GM12878 (cell line): Measurements from ENCODE around the gene SPPL2B. TPM values are rescaled to one million over a fixed set of nuclear protein-coding genes. Genes with fewer than 3 reads are reported as not detected.
"Not testable (repeated sequence)": the region's sequence is repeated elsewhere in the genome, so short reads cannot be mapped to it uniquely, and the experiment has no call there.

Experiments
- ATAC-seq: fragments of 200-7000 bp; cut with Tn5 transposase; 3 replicates; pipeline ENCODE4 v1.9.1; 2020; ENCODE audit warnings: mild to moderate bottlenecking, moderate library complexity
- BruUV-seq: library from RNA; stranded (reverse); fragments of 400-500 nt; replicated peaks from 2 replicates; lab custom pipeline; 2021; lab: Mats Ljungman, UMichigan
- CTCF ChIA-PET: fragments of 300-600 bp; sonication (Branson Sonifier 250); formaldehyde crosslinking; extraction: SDS; loops from one replicate; lab custom pipeline; 2021; ENCODE audit warnings: inconsistent platforms; lab: Yijun Ruan, JAX
- POLR2A ChIA-PET: fragments of 350-600 bp; formaldehyde crosslinking; extraction: SDS; loops from one replicate; lab custom pipeline; 2021; ENCODE audit warnings: inconsistent platforms; lab: Charles Lee
- RAD21 ChIA-PET: fragments of 300-600 bp; sonication (Branson Sonifier 250); formaldehyde crosslinking; loops from one replicate; lab custom pipeline; 2023; ENCODE audit warnings: antibody characterized with exemption; ENCODE audit not compliant: unreplicated experiment; lab: Charles Lee
- SMC1A ChIA-PET: fragments of 300-600 bp; sonication (Branson Sonifier 250); formaldehyde crosslinking; loops from one replicate; lab custom pipeline; 2023; ENCODE audit not compliant: unreplicated experiment, uncharacterized antibody; lab: Charles Lee
- DNase-seq: peaks from one replicate; pipeline ENCODE4 v3.0.0-alpha.2; 2011; ENCODE audit warnings: low read depth, low spot score
- FAIRE-seq: peaks from 3 replicates; lab custom pipeline; 2011; peaks lifted over from hg19 to GRCh38; lab: Jason Lieb, UNC
- H2AFZ ChIP-seq: 2 replicates; pipeline ENCODE4 v1.6.0; 2011; ENCODE audit warnings: low read depth, low read length, control low read depth; ENCODE audit not compliant: control insufficient read depth
- H3K27ac ChIP-seq: 2 replicates; pipeline ENCODE4 v1.5.1; 2011; ENCODE audit warnings: control low read depth; ENCODE audit not compliant: control insufficient read depth, insufficient read depth
- H3K27me3 ChIP-seq, 2 experiments: replicated peaks in 1 of 2; 2 replicates each; pipeline versions ENCODE4 v1.6.0 to v1.6.1; 2011; ENCODE audit warnings: low read length in 1 of 2; ENCODE audit not compliant: control insufficient read depth in 2 of 2, insufficient read depth in 2 of 2
- H3K36me3 ChIP-seq, 2 experiments: 2 replicates each; pipeline ENCODE4 v1.5.1; 2011; ENCODE audit warnings: low read length in 1 of 2; ENCODE audit not compliant: control insufficient read depth in 2 of 2, insufficient read depth in 2 of 2
- H3K4me1 ChIP-seq: 2 replicates; pipeline ENCODE4 v1.6.1; 2011; ENCODE audit warnings: mild to moderate bottlenecking, low read length, moderate library complexity, mixed read lengths; ENCODE audit not compliant: control insufficient read depth, insufficient read depth
- H3K4me2 ChIP-seq: 2 replicates; pipeline ENCODE4 v1.6.0; 2011; ENCODE audit warnings: control low read depth; ENCODE audit not compliant: control insufficient read depth, insufficient read depth
- H3K4me3 ChIP-seq: fragments of 200-600 bp; sonication (generic); 2 replicates; pipeline ENCODE4 v1.5.1; 2016
- H3K79me2 ChIP-seq: 2 replicates; pipeline ENCODE4 v1.6.0; 2011; ENCODE audit warnings: low read length; ENCODE audit not compliant: control insufficient read depth, insufficient read depth
- H3K9ac ChIP-seq: 2 replicates; pipeline ENCODE4 v1.8.0; 2011; ENCODE audit warnings: low read length, control low read depth, mixed read lengths; ENCODE audit not compliant: control insufficient read depth, insufficient read depth
- H3K9me3 ChIP-seq: replicated peaks from 3 replicates; pipeline ENCODE4 v1.5.1; 2011; ENCODE audit warnings: mild to moderate bottlenecking, low read length; ENCODE audit not compliant: control insufficient read depth, insufficient read depth
- H4K20me1 ChIP-seq: 2 replicates; pipeline ENCODE4 v1.6.0; 2011; ENCODE audit not compliant: control insufficient read depth, insufficient read depth
- MEF2B ChIP-seq: fragments of 450-650 bp; IDR thresholded peaks from 2 replicates; pipeline ENCODE4 v1.6.1; 2018; ENCODE audit warnings: mild to moderate bottlenecking, moderate library complexity; ENCODE audit not compliant: partially characterized antibody, poor library complexity, severe bottlenecking
- NFXL1 ChIP-seq: fragments of 450-650 bp; IDR thresholded peaks from 2 replicates; pipeline ENCODE4 v1.6.1; 2017; ENCODE audit warnings: antibody characterized with exemption, mild to moderate bottlenecking, borderline replicate concordance
- SMARCA5 ChIP-seq: fragments of 450-650 bp; IDR thresholded peaks from 2 replicates; pipeline ENCODE4 v1.6.1; 2017; ENCODE audit warnings: mild to moderate bottlenecking
- SREBF2 ChIP-seq: IDR thresholded peaks from 2 replicates; pipeline ENCODE4 v1.6.1; 2012; ENCODE audit warnings: mild to moderate bottlenecking, low read length
- WGBS: methylation state at CpG from one replicate; pipeline ENCODE4 v1.1.6; 2016; ENCODE audit warnings: low lambda C conversion rate; ENCODE audit not compliant: insufficient replicate concordance, insufficient coverage; ENCODE audit errors: missing lambda C conversion rate; 5-methylcytosine and 5-hydroxymethylcytosine counted together
- in situ Hi-C: fragments of 300-500 bp; cut with MboI; formaldehyde crosslinking; loops from 9 replicates; pipeline ENCODE4 v1.14.3; 2018; ENCODE audit warnings: mixed read lengths
- intact Hi-C: fragments of 100-400 bp; cut with micrococcal nuclease; formaldehyde crosslinking; loops from one replicate; pipeline ENCODE4 v1.14.2; 2022; ENCODE audit not compliant: unreplicated experiment
- polyA plus RNA-seq, 11 experiments: library from polyadenylated mRNA; depleted of rRNA in 4 of 11; unstranded in 6 of 11; stranded (reverse) in 5 of 11; fragments of >200 nt; fragmentation: Nextera tagmentation in 4 of 11; fragmentation: Illumina TruSeq in 1 of 11; extraction: Ambion mirVana in 4 of 11; extraction: Trizol in 1 of 11; gene quantifications; 1 replicate in 1 of 11; 2 replicates in 10 of 11; pipeline versions ENCODE4 v1.2.1 to v1.2.3, GENCODE V29; 2011 to 2016; ENCODE audit warnings: inconsistent platforms in 2 of 11, missing spikeins in 2 of 11, low read depth in 1 of 11
- total RNA-seq, 4 experiments: library from RNA; depleted of rRNA in 3 of 4; stranded (reverse); fragments of >200 nt in 3 of 4; fragmentation: Illumina TruSeq in 1 of 4; extraction: Trizol in 1 of 4; gene quantifications; 2 replicates each; pipeline versions ENCODE4 v1.2.1 to v1.2.3, GENCODE V29; 2013 to 2021

The SPPL2B gene
- total and polyA plus RNA-seq, 10 of the 15 experiments (the other 5 are each of a cell fraction or from before 2014, with no cell fraction given), result 0.29 to 56.5 (median 18.3) TPM

DNA sequence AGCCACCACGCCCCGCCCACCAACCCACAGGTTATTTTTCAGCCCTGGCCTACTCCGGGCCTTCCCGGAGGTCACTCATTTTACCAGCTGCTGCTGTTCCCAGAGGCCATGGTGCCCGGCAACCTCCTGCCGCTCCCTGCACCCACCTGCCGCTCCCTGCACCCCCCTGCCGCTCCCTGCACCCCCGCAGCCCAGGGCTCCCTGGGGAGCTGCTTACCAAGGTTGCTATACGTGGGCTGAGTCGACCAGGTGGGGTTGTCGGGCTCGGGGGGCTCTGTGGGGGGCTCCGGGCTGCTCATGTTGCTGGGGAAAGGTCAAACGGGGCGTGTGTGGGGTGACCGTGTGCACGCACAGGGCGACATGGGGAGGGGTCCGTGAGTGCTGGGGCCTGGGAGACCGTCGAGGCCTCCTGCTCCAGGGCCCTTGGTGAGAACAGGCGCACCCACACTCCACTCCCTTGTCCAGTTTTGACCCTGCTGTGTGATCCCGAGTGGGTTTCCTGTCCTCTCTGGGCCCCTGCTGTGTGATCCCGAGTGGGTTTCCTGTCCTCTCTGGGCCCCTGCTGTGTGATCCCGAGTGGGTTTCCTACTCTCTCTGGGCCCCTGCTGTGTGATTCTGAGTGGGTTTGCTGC is 47.7 kb upstream of the SPPL2B start:
- ATAC-seq (no peak), DNase-seq (no peak), FAIRE-seq (no peak)
- WGBS, result 35% methylated on average over 18 of the region's 26 CpGs
- Histone ChIP-seq H3K36me3 (no peaks in the 10 kb centered on the region), H2AFZ (no peak overlapping the region), H4K20me1 (no peaks in the 10 kb centered on the region), H3K4me1 (peaks cover 11% of the 10 kb centered on the region), H3K9ac (no peak overlapping the region), H3K4me2 (no peak overlapping the region), H3K27me3 (peaks cover 0 to 3% of the 10 kb centered on the region in 2 experiments; a peak in 2 of 4 replicates), H3K27ac (no peak overlapping the region), H3K4me3 (no peak overlapping the region), H3K9me3 (no peaks in the 10 kb centered on the region), H3K79me2 (no peaks in the 10 kb centered on the region)
- in situ Hi-C loops (no loop called here), intact Hi-C loops (no loop called here)
- ChIA-PET POLR2A (interaction anchor here (0.6 kb wide), 1 partner anchor 299 kb away, joined by 6 read pairs; no protein-coding TSS in a partner anchor), CTCF (no interaction called here), RAD21 (no interaction called here), SMC1A (no interaction called here)
- no peak for TF ChIP-seq SREBF2
- TF ChIP-seq SMARCA5, result no peak
- peak; percentile 55 for TF ChIP-seq MEF2B
- no TSS peak for BruUV-seq

DNA sequence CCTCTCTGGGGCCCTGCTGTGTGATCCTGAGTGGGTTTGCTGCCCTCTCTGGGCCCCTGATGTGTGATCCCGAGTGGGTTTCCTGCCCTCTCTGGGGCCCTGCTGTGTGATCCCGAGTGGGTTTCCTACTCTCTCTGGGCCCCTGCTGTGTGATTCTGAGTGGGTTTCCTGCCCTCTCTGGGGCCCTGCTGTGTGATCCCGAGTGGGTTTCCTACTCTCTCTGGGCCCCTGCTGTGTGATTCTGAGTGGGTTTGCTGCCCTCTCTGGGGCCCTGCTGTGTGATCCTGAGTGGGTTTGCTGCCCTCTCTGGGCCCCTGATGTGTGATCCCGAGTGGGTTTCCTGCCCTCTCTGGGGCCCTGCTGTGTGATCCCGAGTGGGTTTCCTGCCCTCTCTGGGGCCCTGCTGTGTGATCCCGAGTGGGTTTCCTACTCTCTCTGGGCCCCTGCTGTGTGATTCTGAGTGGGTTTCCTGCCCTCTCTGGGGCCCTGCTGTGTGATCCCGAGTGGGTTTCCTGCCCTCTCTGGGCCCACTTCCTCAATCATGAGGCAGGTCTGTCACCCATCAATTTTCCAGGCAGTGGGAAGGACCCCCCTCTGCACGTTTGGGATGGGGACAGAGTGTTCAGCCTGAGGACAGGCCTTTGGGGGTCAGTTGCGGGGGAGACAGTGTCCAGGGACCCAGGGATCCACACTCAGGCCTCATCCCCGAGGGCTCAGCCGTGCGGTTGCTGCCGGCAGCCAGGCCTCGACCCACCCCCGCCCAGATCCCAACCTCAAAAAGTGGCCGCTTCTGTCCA is 47.0 kb upstream of the SPPL2B start:
- H3K79me2 ChIP-seq, H3K27ac ChIP-seq, H3K27me3 ChIP-seq, FAIRE-seq, SMC1A ChIA-PET, intact Hi-C loops, H3K36me3 ChIP-seq, DNase-seq, CTCF ChIA-PET, H3K9me3 ChIP-seq, H4K20me1 ChIP-seq, H2AFZ ChIP-seq, RAD21 ChIA-PET, BruUV-seq, H3K4me3 ChIP-seq, in situ Hi-C loops: not testable (repeated sequence)
- TF ChIP-seq SMARCA5, result peak; percentile 98
- TF ChIP-seq NFXL1, result peak; percentile 74; the same call in 1 of the 2 replicates
- Histone ChIP-seq H3K4me2 (peak overlapping the region; percentile 68), H3K9ac (peak overlapping the region; percentile 22; the same call in 1 of the 2 replicates), H3K4me1 (peaks cover 11% of the 10 kb centered on the region)
- ATAC-seq, result peak; percentile 30
- POLR2A ChIA-PET, result interaction anchor here (0.5 kb wide), 1 partner anchor 341 kb away, joined by 3 read pairs; no protein-coding TSS in a partner anchor
- 8% methylated on average over 12 of the region's 16 CpGs for WGBS
